A673 (cell line): ENCODE results near the gene FMN2. TPM values are rescaled to one million over a fixed set of nuclear protein-coding genes. Genes with fewer than 3 reads are reported as not detected.

Experiments
- BruUV-seq: library from RNA; stranded (reverse); fragments of 400-500 nt; replicated peaks from 2 replicates; lab custom pipeline; 2021; lab: Mats Ljungman, UMichigan
- CTCF ChIA-PET: fragments of 300-600 bp; sonication (Branson Sonifier 250); formaldehyde crosslinking; loops from one replicate; lab custom pipeline; 2022; ENCODE audit warnings: antibody characterized with exemption; lab: Charles Lee
- POLR2A ChIA-PET: fragments of 300-600 bp; sonication (Branson Sonifier 250); formaldehyde crosslinking; loops from one replicate; lab custom pipeline; 2022; ENCODE audit warnings: antibody characterized with exemption; ENCODE audit not compliant: low non-redundant PET; lab: Charles Lee
- DNase-seq: peaks from one replicate; pipeline ENCODE4 v3.0.0-alpha.2; 2015; ENCODE audit warnings: low spot score
- H3K27ac ChIP-seq: fragments of 200-600 bp; sonication (generic); 2 replicates; pipeline ENCODE4 v1.5.1; 2016; ENCODE audit warnings: mixed run types, low read depth, mild to moderate bottlenecking, mixed read lengths, antibody characterized with exemption, low read length; ENCODE audit not compliant: poor library complexity, severe bottlenecking
- H3K27me3 ChIP-seq: fragments of 200-600 bp; sonication (generic); replicated peaks from 2 replicates; pipeline ENCODE4 v1.6.1; 2017; ENCODE audit warnings: mixed run types, low read depth, mild to moderate bottlenecking, mixed read lengths, antibody characterized with exemption, low read length; ENCODE audit not compliant: insufficient read depth, poor library complexity
- H3K36me3 ChIP-seq: fragments of 200-600 bp; sonication (generic); 2 replicates; pipeline ENCODE4 v1.6.1; 2016; ENCODE audit warnings: mixed run types, mild to moderate bottlenecking, mixed read lengths, antibody characterized with exemption, low read length; ENCODE audit not compliant: insufficient read depth, poor library complexity, severe bottlenecking
- H3K4me1 ChIP-seq: fragments of 200-600 bp; sonication (generic); 2 replicates; pipeline ENCODE4 v1.6.1; 2017; ENCODE audit warnings: mixed run types, mild to moderate bottlenecking, mixed read lengths, antibody characterized with exemption, low read length; ENCODE audit not compliant: insufficient read depth, poor library complexity, severe bottlenecking
- H3K4me3 ChIP-seq: fragments of 200-600 bp; sonication (generic); 2 replicates; pipeline ENCODE4 v1.5.1; 2016; ENCODE audit warnings: low read depth, mixed run types, mild to moderate bottlenecking, mixed read lengths, low read length; ENCODE audit not compliant: poor library complexity, severe bottlenecking
- H3K9me3 ChIP-seq: fragments of 200-600 bp; sonication (generic); 2 replicates; pipeline ENCODE4 v1.6.1; 2016; ENCODE audit warnings: mixed run types, low read depth, mild to moderate bottlenecking, mixed read lengths, antibody characterized with exemption, low read length; ENCODE audit not compliant: poor library complexity, severe bottlenecking
- EZH2 ChIP-seq: fragments of 200-600 bp; sonication (generic); IDR thresholded peaks from 2 replicates; pipeline ENCODE4 v1.6.1; 2017; ENCODE audit warnings: borderline replicate concordance, low read depth, mild to moderate bottlenecking, mixed read lengths, antibody characterized with exemption, low read length; ENCODE audit not compliant: poor library complexity, severe bottlenecking
- intact Hi-C: fragments of 100-400 bp; cut with micrococcal nuclease; formaldehyde crosslinking; loops from one replicate; pipeline ENCODE4 v1.10.0; 2022; ENCODE audit not compliant: unreplicated experiment
- total RNA-seq: library from RNA; stranded (reverse); gene quantifications from 2 replicates; pipeline ENCODE4 v1.2.3, GENCODE V29; 2021
- TF ChIP-seq, protein P1 (sequence below): fragments of 300-800, 200-600 bp; sonication (generic); conservative IDR thresholded peaks from 2 replicates; pipeline ENCODE4 v1.5.1; 2017; ENCODE audit warnings: low read depth, mild to moderate bottlenecking, antibody characterized with exemption, low read length, moderate library complexity, mixed read lengths

The FMN2 gene
- total RNA-seq, 1 experiment from 2014 or later: not detected

GRCh38 chr1:240190881-240191401 is 99.3 kb downstream of the FMN2 start:
- TF ChIP-seq EZH2: no peak
- TF ChIP-seq, protein P1, sequence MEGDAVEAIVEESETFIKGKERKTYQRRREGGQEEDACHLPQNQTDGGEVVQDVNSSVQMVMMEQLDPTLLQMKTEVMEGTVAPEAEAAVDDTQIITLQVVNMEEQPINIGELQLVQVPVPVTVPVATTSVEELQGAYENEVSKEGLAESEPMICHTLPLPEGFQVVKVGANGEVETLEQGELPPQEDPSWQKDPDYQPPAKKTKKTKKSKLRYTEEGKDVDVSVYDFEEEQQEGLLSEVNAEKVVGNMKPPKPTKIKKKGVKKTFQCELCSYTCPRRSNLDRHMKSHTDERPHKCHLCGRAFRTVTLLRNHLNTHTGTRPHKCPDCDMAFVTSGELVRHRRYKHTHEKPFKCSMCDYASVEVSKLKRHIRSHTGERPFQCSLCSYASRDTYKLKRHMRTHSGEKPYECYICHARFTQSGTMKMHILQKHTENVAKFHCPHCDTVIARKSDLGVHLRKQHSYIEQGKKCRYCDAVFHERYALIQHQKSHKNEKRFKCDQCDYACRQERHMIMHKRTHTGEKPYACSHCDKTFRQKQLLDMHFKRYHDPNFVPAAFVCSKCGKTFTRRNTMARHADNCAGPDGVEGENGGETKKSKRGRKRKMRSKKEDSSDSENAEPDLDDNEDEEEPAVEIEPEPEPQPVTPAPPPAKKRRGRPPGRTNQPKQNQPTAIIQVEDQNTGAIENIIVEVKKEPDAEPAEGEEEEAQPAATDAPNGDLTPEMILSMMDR: peak; percentile 27; the same call in 1 of the 2 replicates
- no peaks in the 10 kb centered on the region for H3K9me3 ChIP-seq
- no peak overlapping the region for H3K4me3 ChIP-seq
- no peaks in the 10 kb centered on the region for H3K4me1 ChIP-seq
- POLR2A ChIA-PET: no interaction called here
- DNase-seq: peak; percentile 7
- no peaks in the 10 kb centered on the region for H3K36me3 ChIP-seq
- CTCF ChIA-PET: no interaction called here
- H3K27ac ChIP-seq: no peak overlapping the region
- H3K27me3 ChIP-seq: peaks cover 7% of the 10 kb centered on the region
- no TSS peak for BruUV-seq
- intact Hi-C loops: loop anchor here (5.0 kb wide), 1 partner anchor 501 kb away; no protein-coding TSS in a partner anchor

DNA sequence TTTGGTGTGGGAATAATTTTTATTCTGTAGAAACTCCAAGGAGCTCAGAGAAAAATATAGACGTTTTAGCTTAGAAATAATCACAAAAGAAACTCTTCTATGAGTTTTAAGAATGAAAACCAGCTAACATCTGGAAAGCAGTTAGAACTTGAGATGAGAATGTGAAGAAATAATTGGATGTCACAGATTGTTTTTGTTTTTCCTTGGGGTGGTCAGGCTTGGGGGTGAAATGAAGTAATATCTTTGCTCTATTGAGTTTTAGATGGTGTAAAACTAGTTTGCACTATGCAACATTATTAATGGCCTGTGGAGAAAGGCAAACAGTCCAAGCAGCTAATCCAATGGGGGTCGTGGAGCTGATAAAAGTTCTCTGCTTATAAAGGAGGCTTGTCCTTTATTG is 101.2 kb downstream of the FMN2 start:
- no TSS peak for BruUV-seq
- no peaks in the 10 kb centered on the region for H3K36me3 ChIP-seq
- intact Hi-C loops: loop anchor here (5.0 kb wide), 1 partner anchor 499 kb away; no protein-coding TSS in a partner anchor
- peaks cover 7% of the 10 kb centered on the region for H3K27me3 ChIP-seq
- TF ChIP-seq, protein P1: no peak
- no peak for TF ChIP-seq EZH2
- POLR2A ChIA-PET: no interaction called here
- no peak overlapping the region for H3K4me3 ChIP-seq
- no peak overlapping the region for H3K27ac ChIP-seq
- no peaks in the 10 kb centered on the region for H3K9me3 ChIP-seq
- no peak for DNase-seq
- CTCF ChIA-PET: no interaction called here
- no peaks in the 10 kb centered on the region for H3K4me1 ChIP-seq

DNA sequence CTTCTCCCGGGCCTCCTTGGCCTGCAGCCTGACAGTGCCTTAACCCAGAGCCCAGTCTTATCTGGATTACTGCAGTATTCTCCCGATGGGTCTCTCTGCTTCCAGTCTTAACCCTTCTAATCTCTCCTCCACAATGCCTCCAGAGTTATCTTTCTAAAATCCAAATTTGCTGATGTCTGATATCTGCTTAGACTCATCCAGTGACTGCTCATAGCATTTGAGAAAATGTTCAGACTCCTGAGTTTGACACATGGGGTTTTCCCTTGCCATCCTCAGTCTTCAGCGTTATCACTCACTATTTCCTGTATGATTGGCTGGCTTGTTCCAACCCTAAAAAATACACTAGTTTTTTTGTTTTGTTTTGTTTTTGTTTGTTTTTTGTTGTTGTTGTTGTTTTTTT is 102.0 kb downstream of the FMN2 start:
- H3K4me3 ChIP-seq: no peak overlapping the region
- no TSS peak for BruUV-seq
- DNase-seq: no peak
- no peak for TF ChIP-seq EZH2
- TF ChIP-seq, protein P1: no peak
- intact Hi-C loops: loop anchor here (5.0 kb wide), 1 partner anchor 499 kb away; no protein-coding TSS in a partner anchor
- CTCF ChIA-PET: no interaction called here
- no peak overlapping the region for H3K27ac ChIP-seq
- H3K9me3 ChIP-seq: no peaks in the 10 kb centered on the region
- H3K36me3 ChIP-seq: no peaks in the 10 kb centered on the region
- peaks cover 7% of the 10 kb centered on the region for H3K27me3 ChIP-seq
- POLR2A ChIA-PET: no interaction called here
- H3K4me1 ChIP-seq: no peaks in the 10 kb centered on the region
